ENCODE results near the gene FRMD4A.

GRCh38 chr10:13794992-13795612 lies 535.6 kb downstream of the FRMD4A start:
- TF ChIP-seq CTCF (IDR thresholded peaks at IDR 0.05) (no peak), POLR2A (IDR thresholded peaks at IDR 0.05) (no peak)

Measured in testis (tissue), 2 donors.